ENCODE measurements around the gene CFAP61. TPM values are rescaled to one million over a fixed set of nuclear protein-coding genes. Genes with fewer than 3 reads are reported as not detected.

The CFAP61 gene
- total and polyA plus RNA-seq, 9 of the 15 experiments (the other 6 are each of a cell fraction or from before 2014, with no cell fraction given), result 0.11 TPM; not detected in 8

- ATAC-seq (no peak), DNase-seq (ENCODE audit: extremely low read depth in 1 of 4, low spot score in 3 of 4) (no peak), FAIRE-seq (no peak)
- WGBS (ENCODE audit: insufficient coverage, low coverage, missing lambda C conversion rate), result 0% methylated on average over 5 of the region's 5 CpGs
- in situ Hi-C loops (cut with MboI) (no loop called here), intact Hi-C loops (cut with micrococcal nuclease) (no loop called here)
- H3K4me2 ChIP-seq (ENCODE audit: insufficient read depth, low read length), result no peak overlapping the region
- no peaks in the 10 kb centered on the region for H3K9me1 ChIP-seq (ENCODE audit: control insufficient read depth, insufficient read depth, low read length)
- no peak overlapping the region for H3K4me3 ChIP-seq
- no peaks in the 10 kb centered on the region for H3K36me3 ChIP-seq (ENCODE audit: control insufficient read depth, insufficient read depth, low read length)
- POLR2A ChIA-PET, result interaction anchor here (0.6 kb wide), 1 partner anchor 1482 kb away, joined by 3 read pairs; no protein-coding TSS in a partner anchor
- H3K79me2 ChIP-seq (ENCODE audit: control insufficient read depth, insufficient read depth, low read length), result no peaks in the 10 kb centered on the region
- H3K9me3 ChIP-seq (replicated peaks; ENCODE audit: control insufficient read depth, insufficient read depth, low read depth, low read length), result no peaks in the 10 kb centered on the region
- H3K27me3 ChIP-seq (ENCODE audit: control insufficient read depth in 2 of 2, insufficient read depth in 2 of 2, low read length in 2 of 2), result no peaks in the 10 kb centered on the region
- CTCF ChIA-PET (ENCODE audit: low intra/inter-chr PET ratio), result no interaction called here
- TF ChIP-seq HES1 (IDR thresholded peaks at IDR 0.05; ENCODE audit: low read depth) (no peak), PBX2 (CRISPR knock-in tag; IDR thresholded peaks at IDR 0.05; ENCODE audit: low read depth) (no peak), PBX2 (tag; conservative IDR thresholded peaks at IDR 0.05; ENCODE audit: low read depth) (no peak), TARDBP (IDR thresholded peaks at IDR 0.05) (no peak), XRCC3 (IDR thresholded peaks at IDR 0.05) (no peak), ZNF280B (CRISPR knock-in tag; IDR thresholded peaks at IDR 0.05) (no peak)
- BruUV-seq (replicated peaks), result no TSS peak
- no peaks in the 10 kb centered on the region for H4K20me1 ChIP-seq (replicated peaks; ENCODE audit: control insufficient read depth, insufficient read depth, low read length)
- H3K27ac ChIP-seq (ENCODE audit: extremely low read depth, low read depth, low read length), result no peak overlapping the region
- H3K9ac ChIP-seq (ENCODE audit: insufficient read depth in 1 of 2, low read depth in 2 of 2, low read length in 2 of 2), result no peak overlapping the region
- no peaks in the 10 kb centered on the region for H3K4me1 ChIP-seq (replicated peaks in 1 of 2; ENCODE audit: control insufficient read depth in 2 of 2, insufficient read depth in 2 of 2, low read length in 2 of 2)
- no peak overlapping the region for H2AFZ ChIP-seq (ENCODE audit: low read depth, low read length)
These were observed 159.1 kb downstream of the CFAP61 start for GRCh38 chr20:20211274-20211987.
